IMR-90 (cell line): Measurements from ENCODE around the gene CDC42EP3. TPM values are rescaled to one million over a fixed set of nuclear protein-coding genes. Genes with fewer than 3 reads are reported as not detected.

Source experiments
- ATAC-seq: fragments of 200-7000 bp; cut with Tn5 transposase; 2 replicates; pipeline ENCODE4 v1.9.1; 2020; ENCODE audit warnings: low read depth, mild to moderate bottlenecking, moderate library complexity
- BruUV-seq: library from RNA; stranded (reverse); fragments of 400-500 nt; replicated peaks from 2 replicates; lab custom pipeline; 2021; lab: Mats Ljungman, UMichigan
- CTCF ChIA-PET: fragments of 300-600 bp; formaldehyde crosslinking; extraction: SDS; loops from one replicate; lab custom pipeline; 2021; ENCODE audit warnings: antibody characterized with exemption; lab: Yijun Ruan, JAX
- POLR2A ChIA-PET: fragments of 300-600 bp; sonication (Branson Sonifier 250); formaldehyde crosslinking; loops from one replicate; lab custom pipeline; 2022; ENCODE audit warnings: antibody characterized with exemption; ENCODE audit not compliant: unreplicated experiment; lab: Charles Lee
- DNase-seq: peaks from one replicate; pipeline ENCODE4 v3.0.0; 2013
- H2AFZ ChIP-seq: replicated peaks from 2 replicates; pipeline ENCODE3; 2013; ENCODE audit warnings: low read length, mild to moderate bottlenecking; ENCODE audit not compliant: poor library complexity
- H2AK5ac ChIP-seq: 2 replicates; pipeline ENCODE4 v1.6.1; 2013; ENCODE audit warnings: low read depth, low read length, inconsistent platforms
- H2AK9ac ChIP-seq: replicated peaks from 2 replicates; pipeline ENCODE3; 2013; ENCODE audit warnings: mild to moderate bottlenecking, low read depth, low read length, moderate library complexity; ENCODE audit not compliant: poor library complexity
- H2BK120ac ChIP-seq: 2 replicates; pipeline ENCODE4 v1.6.1; 2013; ENCODE audit warnings: low read depth, low read length, inconsistent platforms
- H2BK15ac ChIP-seq: 3 replicates; pipeline ENCODE4 v1.6.1; 2013; ENCODE audit warnings: low read depth, low read length, inconsistent platforms
- H2BK20ac ChIP-seq: 2 replicates; pipeline ENCODE4 v1.6.1; 2013; ENCODE audit warnings: low read depth, mild to moderate bottlenecking, inconsistent platforms, low read length, moderate library complexity
- H2BK5ac ChIP-seq: 2 replicates; pipeline ENCODE4 v1.6.1; 2013; ENCODE audit warnings: mild to moderate bottlenecking, low read depth, low read length, inconsistent platforms; ENCODE audit not compliant: poor library complexity, severe bottlenecking
- H3K14ac ChIP-seq: replicated peaks from 2 replicates; pipeline ENCODE4 v1.6.1; 2013; ENCODE audit warnings: low read depth, low read length, inconsistent platforms
- H3K18ac ChIP-seq: 2 replicates; pipeline ENCODE4 v1.6.1; 2013; ENCODE audit warnings: low read depth, low read length, control low read depth
- H3K23ac ChIP-seq: 2 replicates; pipeline ENCODE4 v1.6.1; 2013; ENCODE audit warnings: low read depth, low read length, inconsistent platforms
- H3K27ac ChIP-seq: 2 replicates; pipeline ENCODE4 v1.5.1; 2013; ENCODE audit warnings: mild to moderate bottlenecking, control low read depth, low read length; ENCODE audit not compliant: insufficient read depth
- H3K27me3 ChIP-seq: 2 replicates; pipeline ENCODE4 v1.6.1; 2013; ENCODE audit warnings: low read length; ENCODE audit not compliant: control insufficient read depth, insufficient read depth
- H3K36me3 ChIP-seq: 2 replicates; pipeline ENCODE4 v1.6.1; 2013; ENCODE audit warnings: low read length, mixed read lengths; ENCODE audit not compliant: control insufficient read depth, insufficient read depth
- H3K4ac ChIP-seq: 2 replicates; pipeline ENCODE4 v1.6.1; 2013; ENCODE audit warnings: low read depth, low read length, inconsistent platforms
- H3K4me1 ChIP-seq: 2 replicates; pipeline ENCODE4 v1.6.1; 2013; ENCODE audit warnings: low read length, mixed read lengths; ENCODE audit not compliant: control insufficient read depth, insufficient read depth
- H3K4me2 ChIP-seq: 2 replicates; pipeline ENCODE4 v1.6.1; 2013; ENCODE audit warnings: low read depth, mild to moderate bottlenecking, control low read depth, low read length, moderate library complexity
- H3K4me3 ChIP-seq: 2 replicates; pipeline ENCODE4 v1.5.1; 2013; ENCODE audit warnings: low read depth, mild to moderate bottlenecking, control low read depth, low read length, moderate library complexity; ENCODE audit not compliant: insufficient read depth
- H3K56ac ChIP-seq: 2 replicates; pipeline ENCODE4 v1.6.1; 2013; ENCODE audit warnings: low read length, inconsistent platforms; ENCODE audit not compliant: insufficient read depth; ENCODE audit errors: extremely low read depth
- H3K79me1 ChIP-seq, 2 experiments: 2 replicates each; pipeline ENCODE4 v1.6.1; 2013; ENCODE audit warnings: low read length in 2 of 2, inconsistent platforms in 1 of 2, low read depth in 1 of 2
- H3K9ac ChIP-seq: 2 replicates; pipeline ENCODE4 v1.6.1; 2013; ENCODE audit warnings: low read depth, low read length, control low read depth
- H3K9me1 ChIP-seq: 2 replicates; pipeline ENCODE4 v1.6.1; 2013; ENCODE audit warnings: low read length, inconsistent platforms; ENCODE audit not compliant: insufficient read depth
- H3K9me3 ChIP-seq: 2 replicates; pipeline ENCODE4 v1.6.1; 2013; ENCODE audit warnings: low read length; ENCODE audit not compliant: control insufficient read depth, insufficient read depth
- H4K20me1 ChIP-seq: 2 replicates; pipeline ENCODE4 v1.6.1; 2013; ENCODE audit warnings: low read length, inconsistent platforms; ENCODE audit not compliant: insufficient read depth
- H4K5ac ChIP-seq: 2 replicates; pipeline ENCODE4 v1.6.1; 2013; ENCODE audit warnings: mild to moderate bottlenecking, low read depth, low read length, control low read depth
- H4K8ac ChIP-seq, 2 experiments: 2 replicates each; pipeline ENCODE4 v1.6.1; 2013; ENCODE audit warnings: low read depth in 2 of 2, low read length in 2 of 2, control low read depth in 1 of 2, inconsistent platforms in 1 of 2
- H4K91ac ChIP-seq: 2 replicates; pipeline ENCODE4 v1.6.1; 2013; ENCODE audit warnings: low read depth, low read length, inconsistent platforms; ENCODE audit not compliant: insufficient read depth
- BHLHE40 ChIP-seq: fragments of 150-350 bp; IDR thresholded peaks from 2 replicates; pipeline ENCODE4 v1.6.1; 2016; ENCODE audit warnings: mild to moderate bottlenecking, low read depth, low read length
- FOS ChIP-seq: fragments of 150-350 bp; IDR thresholded peaks from 2 replicates; pipeline ENCODE4 v1.6.1; 2016; ENCODE audit warnings: low read depth, low read length
- NFE2L2 ChIP-seq: fragments of 150-350 bp; IDR thresholded peaks from 2 replicates; pipeline ENCODE4 v1.6.1; 2016; ENCODE audit warnings: low read depth, mild to moderate bottlenecking, low read length
- RFX5 ChIP-seq: IDR thresholded peaks from 2 replicates; pipeline ENCODE4 v1.8.0; 2012; ENCODE audit warnings: low read depth, mild to moderate bottlenecking, low read length, moderate library complexity
- WGBS, 2 experiments: methylation state at CpG; one replicate each; pipeline versions ENCODE4 v1.1.5 to v1.1.7; 2013; ENCODE audit warnings: missing lambda C conversion rate in 2 of 2; ENCODE audit not compliant: insufficient read length in 1 of 2; ENCODE audit errors: extremely low coverage in 2 of 2; 5-methylcytosine and 5-hydroxymethylcytosine counted together
- dilution Hi-C: fragments of 300-500 bp; cut with HindIII; formaldehyde crosslinking; loops from one replicate; pipeline ENCODE4 v1.14.3; 2018; ENCODE audit warnings: low sequenced_read_pairs; ENCODE audit not compliant: unreplicated experiment
- in situ Hi-C: fragments of 300-500 bp; cut with MboI; formaldehyde crosslinking; loops from 3 replicates; pipeline ENCODE4 v1.14.3; 2019; ENCODE audit warnings: low sequenced_read_pairs, inconsistent platforms, mixed read lengths
- intact Hi-C: fragments of 100-400 bp; cut with micrococcal nuclease; formaldehyde crosslinking; loops from 2 replicates; pipeline ENCODE4 v1.10.0; 2022
- polyA plus RNA-seq, 3 experiments: library from polyadenylated mRNA; depleted of rRNA; stranded (reverse); fragments of >200 nt; gene quantifications; 2 replicates each; pipeline ENCODE4 v1.2.3, GENCODE V29; 2012; ENCODE audit warnings: low replicate concordance in 1 of 3
- total RNA-seq: library from RNA; depleted of rRNA; stranded (reverse); fragments of >200 nt; gene quantifications from 2 replicates; pipeline ENCODE4 v1.2.3, GENCODE V29; 2012
- TF ChIP-seq, protein P1 (sequence below): fragments of 150-350 bp; IDR thresholded peaks from 2 replicates; pipeline ENCODE4 v1.6.1; 2017; ENCODE audit warnings: mild to moderate bottlenecking, antibody characterized with exemption, low read length, low read depth
- TF ChIP-seq, protein P2 (sequence below): conservative IDR thresholded peaks from 2 replicates; pipeline ENCODE4 v1.5.1; 2012; ENCODE audit warnings: mild to moderate bottlenecking, low read depth, low read length, improper control_type of control experiment

CDC42EP3 gene
- total and polyA plus RNA-seq, 2 of the 4 experiments (the other 2 are of a cell fraction) = 167 to 193 TPM

DNA sequence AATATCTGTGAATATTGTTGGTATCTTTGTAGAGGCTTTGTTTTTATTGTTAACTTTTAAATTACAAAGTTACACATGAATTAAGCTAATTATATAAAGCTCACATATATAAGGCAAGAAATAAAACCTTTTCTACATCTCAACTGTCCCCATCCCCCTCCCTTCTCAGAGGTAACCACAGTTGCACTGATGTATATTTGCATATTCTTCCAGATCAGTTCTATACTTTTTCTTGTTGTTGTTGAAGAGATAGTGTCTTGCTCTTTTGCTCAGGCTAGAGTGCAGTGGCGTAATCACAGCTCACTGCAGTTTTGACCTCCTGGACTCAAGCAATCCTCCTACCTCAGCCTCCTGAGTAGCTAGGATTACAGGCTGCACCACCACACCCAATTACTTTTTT, 36.0 kb upstream of the CDC42EP3 start:
- H3K4me2 ChIP-seq = no peak overlapping the region
- no peak overlapping the region for H3K9ac ChIP-seq
- no peaks in the 10 kb centered on the region for H3K27me3 ChIP-seq
- H2AK5ac ChIP-seq = no peak overlapping the region; the same call in 1 of the 2 replicates
- peaks cover 0 to 12% of the 10 kb centered on the region in 2 experiments; a peak in 2 of 4 replicates for H3K79me1 ChIP-seq
- H3K23ac ChIP-seq = no peak overlapping the region
- DNase-seq (no peak), ATAC-seq (no peak)
- no CpG with 5 or more reads among the region's 1 CpG for WGBS, 2 experiments
- no peak overlapping the region for H4K5ac ChIP-seq
- H3K36me3 ChIP-seq = no peaks in the 10 kb centered on the region
- no peak overlapping the region for H3K27ac ChIP-seq
- no peak overlapping the region for H3K14ac ChIP-seq
- dilution Hi-C loops = no loop called here
- H3K9me3 ChIP-seq = no peaks in the 10 kb centered on the region
- H3K4me3 ChIP-seq = no peak overlapping the region
- H3K4me1 ChIP-seq = peaks cover 14% of the 10 kb centered on the region
- no peaks in the 10 kb centered on the region for H4K20me1 ChIP-seq
- no TSS peak for BruUV-seq
- H2BK20ac ChIP-seq = 0 out of 2 replicates have a peak overlapping the region, but pooled peaks have one; percentile 17
- peak overlapping the region; percentile 11; the same call in 1 of the 2 replicates for H3K4ac ChIP-seq
- intact Hi-C loops = no loop called here
- peak overlapping the region; percentile 47; the same call in 1 of the 2 replicates for H2BK120ac ChIP-seq
- H2AFZ ChIP-seq = no peak overlapping the region
- H3K18ac ChIP-seq = no peak overlapping the region
- peak overlapping the region in 1 of 2 experiments; percentile 39; a peak in 2 of 4 replicates for H4K8ac ChIP-seq
- peaks cover 13% of the 10 kb centered on the region for H3K9me1 ChIP-seq
- 0 out of 2 replicates have a peak overlapping the region, but pooled peaks have one; percentile 36 for H4K91ac ChIP-seq
- TF ChIP-seq NFE2L2 = no peak
- TF ChIP-seq, protein P1, sequence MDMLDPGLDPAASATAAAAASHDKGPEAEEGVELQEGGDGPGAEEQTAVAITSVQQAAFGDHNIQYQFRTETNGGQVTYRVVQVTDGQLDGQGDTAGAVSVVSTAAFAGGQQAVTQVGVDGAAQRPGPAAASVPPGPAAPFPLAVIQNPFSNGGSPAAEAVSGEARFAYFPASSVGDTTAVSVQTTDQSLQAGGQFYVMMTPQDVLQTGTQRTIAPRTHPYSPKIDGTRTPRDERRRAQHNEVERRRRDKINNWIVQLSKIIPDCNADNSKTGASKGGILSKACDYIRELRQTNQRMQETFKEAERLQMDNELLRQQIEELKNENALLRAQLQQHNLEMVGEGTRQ = no peak
- TF ChIP-seq, protein P2, sequence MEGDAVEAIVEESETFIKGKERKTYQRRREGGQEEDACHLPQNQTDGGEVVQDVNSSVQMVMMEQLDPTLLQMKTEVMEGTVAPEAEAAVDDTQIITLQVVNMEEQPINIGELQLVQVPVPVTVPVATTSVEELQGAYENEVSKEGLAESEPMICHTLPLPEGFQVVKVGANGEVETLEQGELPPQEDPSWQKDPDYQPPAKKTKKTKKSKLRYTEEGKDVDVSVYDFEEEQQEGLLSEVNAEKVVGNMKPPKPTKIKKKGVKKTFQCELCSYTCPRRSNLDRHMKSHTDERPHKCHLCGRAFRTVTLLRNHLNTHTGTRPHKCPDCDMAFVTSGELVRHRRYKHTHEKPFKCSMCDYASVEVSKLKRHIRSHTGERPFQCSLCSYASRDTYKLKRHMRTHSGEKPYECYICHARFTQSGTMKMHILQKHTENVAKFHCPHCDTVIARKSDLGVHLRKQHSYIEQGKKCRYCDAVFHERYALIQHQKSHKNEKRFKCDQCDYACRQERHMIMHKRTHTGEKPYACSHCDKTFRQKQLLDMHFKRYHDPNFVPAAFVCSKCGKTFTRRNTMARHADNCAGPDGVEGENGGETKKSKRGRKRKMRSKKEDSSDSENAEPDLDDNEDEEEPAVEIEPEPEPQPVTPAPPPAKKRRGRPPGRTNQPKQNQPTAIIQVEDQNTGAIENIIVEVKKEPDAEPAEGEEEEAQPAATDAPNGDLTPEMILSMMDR = no peak
- TF ChIP-seq FOS = no peak
- no peak for TF ChIP-seq BHLHE40
- no peak for TF ChIP-seq RFX5
- H3K56ac ChIP-seq = no peak overlapping the region
- CTCF ChIA-PET = interaction anchor here (1.0 kb wide), 1 partner anchor 9 kb away, joined by 3 read pairs; no protein-coding TSS in a partner anchor
- H2BK15ac ChIP-seq = peak overlapping the region; percentile 65; the same call in 1 of the 3 replicates
- in situ Hi-C loops = no loop called here
- POLR2A ChIA-PET = no interaction called here
- H2BK5ac ChIP-seq = no peak overlapping the region
- H2AK9ac ChIP-seq = no peak overlapping the region
